Kidney (tissue), 14 donors: ENCODE results near the gene ACO2. TPM values are rescaled to one million over a fixed set of nuclear protein-coding genes. Genes with fewer than 3 reads are reported as not detected.
A peak's percentile ranks its signal among the peaks of the same experiment; 100 is the strongest.
"Not testable (repeated sequence)": the region's sequence is repeated elsewhere in the genome, so short reads cannot be mapped to it uniquely, and the experiment has no call there.

Experiments used
- DNase-seq, 5 donors: peaks; one replicate each; pipeline ENCODE4 v3.0.0-alpha.2; 2013 to 2020
- FAIRE-seq: peaks from 2 replicates; lab custom pipeline; 2012; peaks lifted over from hg19 to GRCh38; lab: Jason Lieb, UNC
- H3K27ac ChIP-seq, 2 donors: one replicate each; pipeline ENCODE4 v1.7.0; 2013; ENCODE audit warnings: low read depth in 2 of 2, low read length in 2 of 2, inconsistent platforms in 1 of 2
- H3K27me3 ChIP-seq: one replicate; pipeline ENCODE4 v1.7.1; 2013; ENCODE audit warnings: low read length, inconsistent platforms; ENCODE audit not compliant: control insufficient read depth, insufficient read depth
- H3K36me3 ChIP-seq, 3 donors: one replicate each; pipeline versions ENCODE4 v1.7.0 to v1.7.1; 2013; ENCODE audit warnings: low read length in 3 of 3, control low read depth in 1 of 3, inconsistent platforms in 1 of 3; ENCODE audit not compliant: insufficient read depth in 3 of 3, control insufficient read depth in 2 of 3
- H3K4me1 ChIP-seq, 3 donors: one replicate each; pipeline versions ENCODE4 v1.7.0 to v1.7.1; 2013; ENCODE audit warnings: low read length in 3 of 3, inconsistent platforms in 1 of 3, low read depth in 1 of 3; ENCODE audit not compliant: control insufficient read depth in 2 of 3, insufficient read depth in 2 of 3
- H3K4me3 ChIP-seq, 3 donors: one replicate each; pipeline versions ENCODE4 v1.7.0 to v1.8.1; 2013; ENCODE audit warnings: low read length in 3 of 3, control low read depth in 1 of 3, inconsistent platforms in 1 of 3
- H3K9ac ChIP-seq, 3 donors: one replicate each; pipeline versions ENCODE4 v1.7.0 to v1.7.1; 2013; ENCODE audit warnings: low read length in 3 of 3, control low read depth in 1 of 3, inconsistent platforms in 1 of 3
- H3K9me3 ChIP-seq, 3 donors: one replicate each; pipeline versions ENCODE4 v1.7.0 to v1.7.1; 2013; ENCODE audit warnings: low read length in 3 of 3, control low read depth in 1 of 3, inconsistent platforms in 1 of 3; ENCODE audit not compliant: control insufficient read depth in 2 of 3, insufficient read depth in 1 of 3
- CTCF ChIP-seq: IDR thresholded peaks from 3 replicates; pipeline ENCODE4 v1.5.1; 2012; ENCODE audit warnings: mild to moderate bottlenecking, moderate library complexity, borderline replicate concordance; ENCODE audit not compliant: insufficient read depth; ENCODE audit errors: extremely low read depth
- intact Hi-C: fragments of 100-400 bp; cut with DNase I; formaldehyde crosslinking; loops from one replicate; pipeline ENCODE4 v1.11.1; 2022
- polyA plus RNA-seq: library from polyadenylated mRNA; stranded (reverse); fragments of 350-450 nt; fragmentation: Illumina TruSeq; extraction: RNeasy Lipid Tissue Mini Kit (QIAGEN cat#74804); gene quantifications from one replicate; pipeline ENCODE4 v1.2.3, GENCODE V29; 2014; ENCODE audit warnings: low read depth, low replicate concordance; ENCODE audit not compliant: insufficient read depth
- total RNA-seq: library from RNA; stranded (reverse); fragmentation: NEBNext Ultra II Directional; extraction: Animal tissue kit (Norgen Biotek cat#: 25700); gene quantifications from one replicate; pipeline ENCODE4 v1.2.1, GENCODE V29; 2021
- donor health status: control.
- donor health status: control.
- donor health status: control.
- donor health status: control.
- donor health status: control.
- donor health status: DM: yes; HTN: yes; CAD: no.
- donor health status: Normal renal cell carcinoma (clear cell type).

Gene ACO2
- total and polyA plus RNA-seq, 2 donors from 2014 or later, result 119 to 262 TPM

- FAIRE-seq (peak; percentile 98), DNase-seq (peak; percentile 98 to 100 (median 99))
- H3K4me1 ChIP-seq, result peaks cover 3 to 12% (median 4%) of the 10 kb centered on the region in 3 donors
- H3K4me3 ChIP-seq, result peak overlapping the region; percentile 81 to 97 (median 96)
- intact Hi-C loops, result no loop called here
- peak overlapping the region; percentile 66 to 100 (median 77) for H3K9ac ChIP-seq
- H3K27me3 ChIP-seq, result no peaks in the 10 kb centered on the region
- peak overlapping the region; percentile 97 to 100 for H3K27ac ChIP-seq
- no peak for TF ChIP-seq CTCF
- H3K9me3 ChIP-seq, result no peaks in the 10 kb centered on the region
- H3K36me3 ChIP-seq, result no peaks in the 10 kb centered on the region
These were observed 20.6 kb upstream of the ACO2 start for GRCh38 chr22:41448189-41448808.

- intact Hi-C loops, result no loop called here
These were observed 10.7 kb upstream of the ACO2 start for GRCh38 chr22:41458161-41458728.

GRCh38 chr22:41459431-41459830, 9.5 kb upstream of the ACO2 start:
- FAIRE-seq (no peak), DNase-seq (no peak)
- Histone ChIP-seq H3K27ac (no peak overlapping the region), H3K9ac (no peak overlapping the region), H3K36me3 (peaks cover 6 to 22% (median 17%) of the 10 kb centered on the region in 3 donors), H3K9me3 (no peaks in the 10 kb centered on the region), H3K4me1 (no peaks in the 10 kb centered on the region), H3K27me3 (no peaks in the 10 kb centered on the region), H3K4me3 (no peak overlapping the region)
- no peak for TF ChIP-seq CTCF
- intact Hi-C loops, result no loop called here

More at GRCh38 chr22:41458161-41458728, 10.7 kb upstream of the ACO2 start:
- no peak for DNase-seq
- Histone ChIP-seq H3K27me3 (no peaks in the 10 kb centered on the region), H3K4me1 (no peaks in the 10 kb centered on the region), H3K4me3 (no peak overlapping the region), H3K27ac (no peak overlapping the region), H3K36me3 (peaks cover 2 to 14% (median 10%) of the 10 kb centered on the region in 3 donors), H3K9me3 (no peaks in the 10 kb centered on the region), H3K9ac (no peak overlapping the region)
- no peak for TF ChIP-seq CTCF
- FAIRE-seq, result no peak

- FAIRE-seq, H3K9me3 ChIP-seq, H3K27ac ChIP-seq, DNase-seq, H3K4me3 ChIP-seq, H3K9ac ChIP-seq, intact Hi-C loops, H3K4me1 ChIP-seq, H3K27me3 ChIP-seq: not testable (repeated sequence)
- H3K36me3 ChIP-seq, result peaks cover 12 to 28% (median 22%) of the 10 kb centered on the region in 3 donors
These were observed 8.8 kb upstream of the ACO2 start for GRCh38 chr22:41460071-41460470.
